Measurements from ENCODE around the gene RRP9. TPM values are rescaled to one million over a fixed set of nuclear protein-coding genes. Genes with fewer than 3 reads are reported as not detected.

The RRP9 gene
- total RNA-seq, 1 experiment from 2014 or later, result 49.9 TPM

DNA sequence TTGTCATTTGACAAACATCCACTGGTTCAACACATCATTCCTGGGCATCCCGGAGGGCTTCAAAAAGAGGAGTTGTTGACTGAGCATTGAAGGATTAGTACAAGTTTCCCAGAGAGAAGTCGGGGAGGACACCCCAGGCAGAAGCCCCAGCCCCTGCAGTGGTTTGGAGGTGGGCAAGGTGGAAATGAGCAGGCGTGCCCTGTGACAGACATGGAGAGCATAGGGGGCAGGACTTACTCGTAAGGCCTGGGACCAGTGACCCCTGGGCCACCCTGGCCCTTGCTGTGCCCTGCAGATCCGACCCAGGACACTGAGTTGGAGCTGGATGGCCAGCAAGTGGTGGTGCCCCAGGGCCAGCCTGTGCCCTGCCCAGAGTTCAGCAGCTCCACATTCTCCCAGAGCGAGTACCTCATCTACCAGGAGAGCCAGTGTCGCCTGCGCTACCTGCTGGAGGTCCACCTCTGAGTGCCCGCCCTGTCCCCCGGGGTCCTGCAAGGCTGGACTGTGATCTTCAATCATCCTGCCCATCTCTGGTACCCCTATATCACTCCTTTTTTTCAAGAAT, 6.4 kb upstream of the RRP9 start (continued):
- TF ChIP-seq, protein P1, sequence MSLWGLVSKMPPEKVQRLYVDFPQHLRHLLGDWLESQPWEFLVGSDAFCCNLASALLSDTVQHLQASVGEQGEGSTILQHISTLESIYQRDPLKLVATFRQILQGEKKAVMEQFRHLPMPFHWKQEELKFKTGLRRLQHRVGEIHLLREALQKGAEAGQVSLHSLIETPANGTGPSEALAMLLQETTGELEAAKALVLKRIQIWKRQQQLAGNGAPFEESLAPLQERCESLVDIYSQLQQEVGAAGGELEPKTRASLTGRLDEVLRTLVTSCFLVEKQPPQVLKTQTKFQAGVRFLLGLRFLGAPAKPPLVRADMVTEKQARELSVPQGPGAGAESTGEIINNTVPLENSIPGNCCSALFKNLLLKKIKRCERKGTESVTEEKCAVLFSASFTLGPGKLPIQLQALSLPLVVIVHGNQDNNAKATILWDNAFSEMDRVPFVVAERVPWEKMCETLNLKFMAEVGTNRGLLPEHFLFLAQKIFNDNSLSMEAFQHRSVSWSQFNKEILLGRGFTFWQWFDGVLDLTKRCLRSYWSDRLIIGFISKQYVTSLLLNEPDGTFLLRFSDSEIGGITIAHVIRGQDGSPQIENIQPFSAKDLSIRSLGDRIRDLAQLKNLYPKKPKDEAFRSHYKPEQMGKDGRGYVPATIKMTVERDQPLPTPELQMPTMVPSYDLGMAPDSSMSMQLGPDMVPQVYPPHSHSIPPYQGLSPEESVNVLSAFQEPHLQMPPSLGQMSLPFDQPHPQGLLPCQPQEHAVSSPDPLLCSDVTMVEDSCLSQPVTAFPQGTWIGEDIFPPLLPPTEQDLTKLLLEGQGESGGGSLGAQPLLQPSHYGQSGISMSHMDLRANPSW (CRISPR knock-in tag; conservative IDR thresholded peaks at IDR 0.05; ENCODE audit: low read depth), result no peak
- TF ChIP-seq, protein P2, sequence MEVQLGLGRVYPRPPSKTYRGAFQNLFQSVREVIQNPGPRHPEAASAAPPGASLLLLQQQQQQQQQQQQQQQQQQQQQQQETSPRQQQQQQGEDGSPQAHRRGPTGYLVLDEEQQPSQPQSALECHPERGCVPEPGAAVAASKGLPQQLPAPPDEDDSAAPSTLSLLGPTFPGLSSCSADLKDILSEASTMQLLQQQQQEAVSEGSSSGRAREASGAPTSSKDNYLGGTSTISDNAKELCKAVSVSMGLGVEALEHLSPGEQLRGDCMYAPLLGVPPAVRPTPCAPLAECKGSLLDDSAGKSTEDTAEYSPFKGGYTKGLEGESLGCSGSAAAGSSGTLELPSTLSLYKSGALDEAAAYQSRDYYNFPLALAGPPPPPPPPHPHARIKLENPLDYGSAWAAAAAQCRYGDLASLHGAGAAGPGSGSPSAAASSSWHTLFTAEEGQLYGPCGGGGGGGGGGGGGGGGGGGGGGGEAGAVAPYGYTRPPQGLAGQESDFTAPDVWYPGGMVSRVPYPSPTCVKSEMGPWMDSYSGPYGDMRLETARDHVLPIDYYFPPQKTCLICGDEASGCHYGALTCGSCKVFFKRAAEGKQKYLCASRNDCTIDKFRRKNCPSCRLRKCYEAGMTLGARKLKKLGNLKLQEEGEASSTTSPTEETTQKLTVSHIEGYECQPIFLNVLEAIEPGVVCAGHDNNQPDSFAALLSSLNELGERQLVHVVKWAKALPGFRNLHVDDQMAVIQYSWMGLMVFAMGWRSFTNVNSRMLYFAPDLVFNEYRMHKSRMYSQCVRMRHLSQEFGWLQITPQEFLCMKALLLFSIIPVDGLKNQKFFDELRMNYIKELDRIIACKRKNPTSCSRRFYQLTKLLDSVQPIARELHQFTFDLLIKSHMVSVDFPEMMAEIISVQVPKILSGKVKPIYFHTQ (CRISPR knock-in tag; IDR thresholded peaks at IDR 0.05), result no peak
- TF ChIP-seq, protein P3, sequence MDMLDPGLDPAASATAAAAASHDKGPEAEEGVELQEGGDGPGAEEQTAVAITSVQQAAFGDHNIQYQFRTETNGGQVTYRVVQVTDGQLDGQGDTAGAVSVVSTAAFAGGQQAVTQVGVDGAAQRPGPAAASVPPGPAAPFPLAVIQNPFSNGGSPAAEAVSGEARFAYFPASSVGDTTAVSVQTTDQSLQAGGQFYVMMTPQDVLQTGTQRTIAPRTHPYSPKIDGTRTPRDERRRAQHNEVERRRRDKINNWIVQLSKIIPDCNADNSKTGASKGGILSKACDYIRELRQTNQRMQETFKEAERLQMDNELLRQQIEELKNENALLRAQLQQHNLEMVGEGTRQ (CRISPR knock-in tag; IDR thresholded peaks at IDR 0.05), result no peak
- TF ChIP-seq NR1H2 (CRISPR knock-in tag; IDR thresholded peaks at IDR 0.05), result no peak
- TF ChIP-seq FOXK1 (CRISPR knock-in tag; IDR thresholded peaks at IDR 0.05), result no peak
- TF ChIP-seq, protein P4, sequence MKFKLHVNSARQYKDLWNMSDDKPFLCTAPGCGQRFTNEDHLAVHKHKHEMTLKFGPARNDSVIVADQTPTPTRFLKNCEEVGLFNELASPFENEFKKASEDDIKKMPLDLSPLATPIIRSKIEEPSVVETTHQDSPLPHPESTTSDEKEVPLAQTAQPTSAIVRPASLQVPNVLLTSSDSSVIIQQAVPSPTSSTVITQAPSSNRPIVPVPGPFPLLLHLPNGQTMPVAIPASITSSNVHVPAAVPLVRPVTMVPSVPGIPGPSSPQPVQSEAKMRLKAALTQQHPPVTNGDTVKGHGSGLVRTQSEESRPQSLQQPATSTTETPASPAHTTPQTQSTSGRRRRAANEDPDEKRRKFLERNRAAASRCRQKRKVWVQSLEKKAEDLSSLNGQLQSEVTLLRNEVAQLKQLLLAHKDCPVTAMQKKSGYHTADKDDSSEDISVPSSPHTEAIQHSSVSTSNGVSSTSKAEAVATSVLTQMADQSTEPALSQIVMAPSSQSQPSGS (CRISPR knock-in tag; IDR thresholded peaks at IDR 0.05; ENCODE audit: borderline replicate concordance, low read depth), result no peak
- no peak for TF ChIP-seq ZNF138 (CRISPR knock-in tag; conservative IDR thresholded peaks at IDR 0.05)
- TF ChIP-seq ZNF121 (CRISPR knock-in tag; IDR thresholded peaks at IDR 0.05), result no peak

DNA sequence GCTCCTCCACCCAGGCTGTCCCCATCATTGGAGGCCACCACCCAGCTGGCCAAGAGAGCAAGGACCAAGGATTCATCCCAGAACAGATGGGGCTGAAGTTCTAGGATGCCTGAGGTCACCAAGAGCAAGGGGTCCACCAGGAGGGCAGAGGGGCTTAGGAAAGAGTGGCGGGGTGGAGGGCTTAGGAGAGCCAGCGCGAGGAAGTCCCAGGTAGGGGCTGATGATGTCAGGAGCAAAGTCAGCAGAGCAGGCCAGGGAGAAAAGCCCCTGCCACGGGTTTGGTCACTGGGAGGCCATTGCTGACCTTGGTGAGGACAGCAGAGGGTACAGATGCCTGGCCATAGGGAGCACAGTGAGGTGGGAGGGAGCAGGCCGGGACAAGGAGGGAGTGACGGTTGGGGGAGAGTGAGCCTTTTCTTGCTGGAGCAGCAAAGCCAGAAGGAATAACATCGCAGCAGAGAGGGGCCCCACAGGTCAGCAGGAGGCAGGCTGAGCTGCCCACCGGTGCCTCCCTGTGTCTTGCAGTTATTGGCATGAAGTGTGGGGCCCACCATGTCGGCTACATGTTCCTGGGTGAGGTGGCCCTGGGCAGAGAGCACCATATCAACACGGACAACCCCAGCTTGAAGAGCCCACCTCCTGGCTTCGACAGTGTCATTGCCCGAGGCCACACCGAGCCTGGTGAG, 5.7 kb upstream of the RRP9 start:
- Mint-ChIP-seq H3K27me3 (ENCODE audit: low read depth) (peaks cover 33% of the 10 kb centered on the region), H3K9me3 (no peaks in the 10 kb centered on the region), H3K4me1 (peaks cover 3% of the 10 kb centered on the region; the same call in 1 of the 2 replicates), H3K36me3 (no peaks in the 10 kb centered on the region), H3K27ac (no peak overlapping the region), H3K4me3 (no peak overlapping the region)
- ATAC-seq, result no peak
- TF ChIP-seq HMGA2 (CRISPR knock-in tag; IDR thresholded peaks at IDR 0.05), result no peak
- TF ChIP-seq, protein P5, sequence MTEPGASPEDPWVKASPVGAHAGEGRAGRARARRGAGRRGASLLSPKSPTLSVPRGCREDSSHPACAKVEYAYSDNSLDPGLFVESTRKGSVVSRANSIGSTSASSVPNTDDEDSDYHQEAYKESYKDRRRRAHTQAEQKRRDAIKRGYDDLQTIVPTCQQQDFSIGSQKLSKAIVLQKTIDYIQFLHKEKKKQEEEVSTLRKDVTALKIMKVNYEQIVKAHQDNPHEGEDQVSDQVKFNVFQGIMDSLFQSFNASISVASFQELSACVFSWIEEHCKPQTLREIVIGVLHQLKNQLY (CRISPR knock-in tag; IDR thresholded peaks at IDR 0.05), result no peak
- TF ChIP-seq, protein P2 (CRISPR knock-in tag; IDR thresholded peaks at IDR 0.05), result no peak
- TF ChIP-seq ZNF396 (CRISPR knock-in tag; IDR thresholded peaks at IDR 0.05; ENCODE audit: borderline replicate concordance), result no peak
- no peak for TF ChIP-seq ZNF416 (CRISPR knock-in tag; IDR thresholded peaks at IDR 0.05)
- DNase-seq (ENCODE audit: low spot score), result no peak
- ChIA-PET POLR2A (no interaction called here), CTCF (interaction anchor here (1.2 kb wide), 1 partner anchor 127 kb away, joined by 4 read pairs; no protein-coding TSS in a partner anchor)

Data from WTC11 (cell line).